HG02970 (cell line): ENCODE data around the gene MFN1.

ENCODE experiments used
- ATAC-seq: cut with Tn5 transposase; IDR thresholded peaks from one replicate; pipeline ENCODE4 v1.9.1; 2021; ENCODE audit warnings: mild to moderate bottlenecking, moderate library complexity, moderate number of reproducible peaks; ENCODE audit not compliant: unreplicated experiment, low FRiP score

The MFN1 gene

GRCh38 chr3:179336345-179336929 lies 11.1 kb upstream of the MFN1 start:
- no peak for ATAC-seq

DNA sequence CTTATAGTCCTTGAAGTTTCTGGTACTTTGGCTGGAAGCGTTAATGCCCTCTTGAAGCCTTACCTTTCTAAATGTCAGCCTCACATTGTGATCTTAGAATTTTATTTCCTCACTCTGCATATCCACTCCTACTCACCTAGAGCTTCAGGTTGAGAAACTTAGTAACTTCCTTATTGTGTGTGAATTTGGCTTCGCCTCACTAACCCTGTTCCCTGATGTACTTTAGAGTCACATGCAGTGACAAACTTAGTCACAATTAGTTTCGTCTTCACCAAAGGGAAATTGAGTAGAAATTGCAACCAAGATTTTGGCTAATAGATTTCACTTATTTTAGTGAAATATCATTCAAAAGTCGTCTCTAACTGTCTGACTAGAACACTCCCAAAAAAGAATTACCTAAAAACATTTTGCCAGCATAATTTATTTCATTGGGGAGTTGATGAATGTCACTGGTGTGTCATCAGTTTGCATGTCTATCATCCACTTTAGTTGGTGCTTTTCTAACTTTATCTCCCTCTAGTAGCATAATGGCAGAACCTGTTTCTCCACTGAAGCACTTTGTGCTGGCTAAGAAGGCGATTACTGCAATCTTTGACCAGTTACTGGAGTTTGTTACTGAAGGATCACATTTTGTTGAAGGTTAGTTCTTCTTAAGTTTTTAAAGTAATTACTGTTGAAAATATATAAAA lies 960 bp downstream of the MFN1 start:
- peak; percentile 37 for ATAC-seq

DNA sequence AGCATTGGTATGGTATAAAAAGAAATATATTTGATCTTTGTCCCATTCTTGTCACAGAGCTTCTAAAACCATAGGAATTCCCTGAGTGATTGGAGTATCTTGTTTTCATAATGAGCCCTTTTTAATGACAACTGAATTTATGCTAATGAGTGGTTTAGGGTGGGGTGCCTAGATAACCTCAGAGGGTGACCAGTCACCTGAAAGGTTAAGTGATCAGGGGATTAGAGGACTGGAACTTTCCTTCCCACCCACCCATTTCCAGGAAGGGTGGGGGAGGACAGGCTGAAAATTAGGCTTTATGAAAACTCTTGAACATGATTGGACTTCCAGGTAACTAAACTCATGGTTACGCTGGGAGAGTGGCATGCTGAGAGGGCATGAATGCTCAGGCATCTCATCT lies 8.5 kb downstream of the MFN1 start:
- no peak for ATAC-seq

DNA sequence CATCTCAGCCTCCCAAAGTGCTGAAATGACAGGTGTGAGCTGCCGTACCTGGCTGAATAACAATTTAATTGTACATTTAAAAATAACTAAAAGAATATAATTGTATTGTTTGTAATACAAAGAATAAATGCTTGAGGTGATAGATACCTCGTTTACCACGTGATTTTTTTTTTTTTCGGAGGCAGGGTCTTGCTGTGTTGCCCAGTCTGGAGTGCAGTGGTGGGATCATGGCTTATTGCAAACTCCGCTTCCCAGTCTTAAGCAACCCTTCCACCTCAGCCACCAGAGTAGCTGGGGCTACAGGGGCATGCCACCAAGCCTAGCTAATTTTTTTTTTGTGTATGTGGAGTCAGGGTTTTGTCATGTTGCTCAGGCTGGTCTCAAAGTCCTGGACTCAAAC lies 15.8 kb downstream of the MFN1 start:
- no peak for ATAC-seq

GRCh38 chr3:179369621-179370020 lies 22.1 kb downstream of the MFN1 start:
- ATAC-seq = no peak

GRCh38 chr3:179373938-179374337 lies 26.4 kb downstream of the MFN1 start:
- no peak for ATAC-seq

- no peak for ATAC-seq
Observed at GRCh38 chr3:179375091-179375999, 27.8 kb downstream of the MFN1 start.

GRCh38 chr3:179376474-179376873 lies 29.0 kb downstream of the MFN1 start:
- ATAC-seq = no peak

- no peak for ATAC-seq
Observed at GRCh38 chr3:179391906-179392305, 44.4 kb downstream of the MFN1 start.

- no peak for ATAC-seq
Observed at GRCh38 chr3:179398574-179399231, 51.2 kb downstream of the MFN1 start.

- no peak for ATAC-seq
Observed at GRCh38 chr3:179401561-179401960, 54.1 kb downstream of the MFN1 start.

DNA sequence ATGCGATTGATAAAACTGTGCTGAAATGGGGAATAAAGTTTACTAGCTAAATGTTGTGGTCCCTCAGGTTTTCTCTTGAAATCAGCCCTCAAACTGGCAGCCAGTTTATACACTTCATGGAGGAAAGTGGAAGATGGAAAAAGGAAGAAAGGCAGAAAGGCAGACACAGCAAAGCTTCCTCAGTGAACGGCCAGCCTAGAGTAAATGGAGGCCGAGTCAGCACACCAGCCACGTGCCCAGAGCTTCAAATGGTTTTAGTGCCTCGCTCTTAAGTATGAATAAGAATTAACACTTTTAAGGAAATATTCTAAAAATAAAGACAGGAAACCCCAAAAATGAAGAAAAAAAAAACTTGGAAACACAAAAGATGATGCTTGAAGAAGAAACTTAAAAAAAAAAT lies 55.5 kb downstream of the MFN1 start:
- no peak for ATAC-seq

- ATAC-seq = no peak
Observed at GRCh38 chr3:179404307-179404706, 56.8 kb downstream of the MFN1 start.

- no peak for ATAC-seq
Observed at GRCh38 chr3:179410331-179410730, 62.8 kb downstream of the MFN1 start.

DNA sequence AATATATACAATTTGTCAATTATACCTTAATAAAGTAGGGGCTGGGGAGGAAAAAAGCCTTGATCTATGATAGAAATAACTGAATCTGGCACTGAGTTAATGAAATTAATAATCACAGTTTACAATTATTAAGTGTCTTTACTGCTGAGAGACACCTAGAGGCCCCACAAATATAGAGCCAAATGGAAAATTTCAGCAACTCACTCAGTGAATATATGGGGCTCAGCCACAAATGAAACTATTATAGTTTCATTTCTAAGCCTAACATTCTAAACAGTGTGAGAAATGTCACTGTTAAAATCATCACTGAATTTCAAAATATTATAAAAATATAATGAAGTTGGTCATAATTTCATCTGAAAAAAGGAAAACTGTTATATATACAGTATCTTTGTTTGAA lies 63.5 kb downstream of the MFN1 start:
- ATAC-seq = no peak

DNA sequence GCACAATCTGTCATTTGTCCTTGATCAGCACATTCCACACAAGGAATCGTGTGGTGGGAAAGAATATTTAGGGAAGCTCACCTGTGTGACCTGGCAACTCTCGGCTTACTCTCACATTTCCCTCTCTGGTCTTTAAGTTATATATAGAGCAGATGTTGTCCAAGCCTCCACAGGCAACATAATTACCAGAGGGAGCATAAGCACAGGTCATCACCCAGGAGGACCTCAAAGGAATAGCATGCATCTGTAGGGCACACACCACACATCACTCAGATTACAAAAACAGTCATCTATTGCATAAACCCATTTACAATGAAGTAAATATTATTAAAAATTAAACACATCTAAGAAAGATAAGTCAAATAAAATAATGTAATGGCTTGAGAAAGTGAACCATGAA lies 67.3 kb downstream of the MFN1 start:
- ATAC-seq = no peak

DNA sequence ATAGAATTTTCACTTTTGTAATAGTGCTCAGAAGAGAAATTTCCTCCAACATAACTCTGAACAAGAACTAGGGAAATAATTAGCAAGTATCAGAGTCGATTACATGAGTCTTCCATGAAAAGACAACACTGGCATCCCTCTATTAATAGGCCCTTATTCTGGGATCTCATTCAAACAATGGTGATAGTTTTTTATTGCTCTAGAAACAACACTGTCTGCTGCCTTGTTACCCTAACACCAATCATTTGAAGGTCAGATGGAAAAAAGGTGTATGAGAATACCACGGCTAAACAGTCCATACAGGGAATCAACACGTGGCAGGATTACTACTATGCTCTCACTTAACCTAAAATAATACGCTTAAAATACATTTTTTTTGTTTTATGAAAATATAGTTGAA lies 67.9 kb downstream of the MFN1 start:
- no peak for ATAC-seq

DNA sequence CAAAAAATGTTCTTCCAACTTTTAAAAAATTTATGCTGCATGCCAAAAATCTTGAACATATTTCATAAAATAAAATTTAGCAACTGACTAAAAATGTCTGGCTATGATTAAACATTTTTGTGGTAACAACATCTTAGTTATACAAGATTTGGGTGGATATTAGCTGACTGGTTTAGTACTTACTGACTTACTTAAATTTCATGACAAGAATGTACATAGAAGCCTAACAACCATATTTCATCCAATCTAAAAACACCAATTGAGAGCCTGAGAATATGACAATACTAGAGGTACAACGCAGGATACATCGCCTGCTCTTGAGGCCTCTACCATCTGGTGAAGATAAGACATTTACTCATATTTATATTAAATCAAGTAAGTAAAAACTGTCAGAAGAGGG lies 69.2 kb downstream of the MFN1 start:
- no peak for ATAC-seq

DNA sequence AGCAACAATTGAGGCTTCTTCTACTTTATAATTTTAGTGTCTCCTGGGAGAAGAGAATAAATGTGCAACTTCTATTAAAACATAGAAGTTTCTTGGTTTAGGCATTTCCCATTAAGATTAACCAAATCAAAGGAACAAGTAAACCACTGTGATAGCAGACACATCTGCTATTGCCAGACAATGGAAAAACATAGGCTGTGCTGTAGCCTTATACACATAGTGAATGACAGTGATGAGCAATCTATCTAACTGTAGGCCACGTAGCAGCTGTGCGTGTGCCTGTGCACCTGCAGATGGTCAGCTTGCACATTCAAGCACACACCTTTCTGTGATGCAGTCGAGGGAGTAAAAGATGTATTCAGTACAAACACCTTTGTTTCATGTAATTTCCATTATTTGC lies 71.1 kb downstream of the MFN1 start:
- no peak for ATAC-seq

DNA sequence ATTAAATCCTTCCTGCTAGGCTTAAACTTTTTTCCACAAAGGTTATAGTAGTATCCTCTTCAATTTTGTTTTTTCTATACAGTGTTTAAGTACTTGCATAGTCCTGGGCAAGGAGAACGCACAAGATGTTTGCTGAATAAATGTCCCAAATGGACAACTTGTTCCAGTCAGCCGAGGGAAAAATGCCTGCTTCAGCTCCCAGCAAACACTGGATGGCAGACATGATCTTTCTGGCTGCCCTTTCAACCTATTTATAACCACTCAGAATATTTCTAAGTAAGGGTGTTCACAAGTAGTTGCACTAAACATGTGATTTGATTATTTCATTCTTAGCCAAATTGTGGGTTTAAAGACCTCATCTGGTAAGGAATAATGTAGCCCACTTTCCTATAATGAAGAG lies 74.0 kb downstream of the MFN1 start:
- ATAC-seq = no peak

GRCh38 chr3:179425075-179425474 lies 77.6 kb downstream of the MFN1 start:
- ATAC-seq = no peak
